Activated T-cell treated with anti-CD3 and anti-CD28 coated beads, Interleukin-2, amount 50 U/mL, for 24 hours (primary cell): Measurements from ENCODE around the gene LEMD1.
"Not testable (repeated sequence)": the region's sequence is repeated elsewhere in the genome, so short reads cannot be mapped to it uniquely, and the experiment has no call there.

ENCODE experiments used
- DNase-seq: peaks from one replicate; pipeline ENCODE4 v3.0.0-alpha.2; 2020
- H3K27ac Mint-ChIP-seq: 2 replicates; pipeline ENCODE4 v1.8.0; 2020; ENCODE audit warnings: mild to moderate bottlenecking, mixed read lengths
- H3K27me3 Mint-ChIP-seq: 2 replicates; pipeline ENCODE4 v1.8.0; 2020; ENCODE audit warnings: mixed read lengths
- H3K36me3 Mint-ChIP-seq: 2 replicates; pipeline ENCODE4 v1.8.0; 2020; ENCODE audit warnings: low read depth, mixed read lengths
- H3K4me1 Mint-ChIP-seq: 2 replicates; pipeline ENCODE4 v1.8.0; 2020; ENCODE audit warnings: low read depth, mixed read lengths
- H3K4me3 Mint-ChIP-seq: 2 replicates; pipeline ENCODE4 v1.8.0; 2020; ENCODE audit warnings: mild to moderate bottlenecking, moderate library complexity, mixed read lengths
- H3K9me3 Mint-ChIP-seq: 2 replicates; pipeline ENCODE4 v1.8.0; 2020; ENCODE audit warnings: mixed read lengths

Gene LEMD1

DNA sequence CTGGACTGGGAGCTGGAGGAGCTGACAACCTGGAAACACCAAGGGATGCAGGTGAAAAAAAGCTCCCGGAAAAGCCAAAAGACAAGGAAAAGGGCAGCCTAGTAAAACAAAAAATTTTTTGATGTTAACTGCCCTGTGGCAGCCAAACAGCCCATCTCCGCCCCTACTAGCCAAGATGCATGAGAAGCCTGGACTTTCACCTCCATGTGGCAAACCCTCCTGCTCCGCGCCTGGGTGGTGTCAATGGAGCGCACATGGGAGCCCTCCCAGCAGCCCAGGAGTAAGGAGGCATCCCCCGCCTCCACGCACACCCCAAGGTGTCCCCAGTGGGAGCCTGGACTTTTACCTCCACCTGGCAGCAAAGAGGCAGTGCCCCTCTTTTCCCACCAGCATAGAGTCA is 30.5 kb downstream of the LEMD1 start:
- no peaks in the 10 kb centered on the region for H3K9me3 Mint-ChIP-seq
- peaks cover 27% of the 10 kb centered on the region for H3K27me3 Mint-ChIP-seq
- no peak for DNase-seq
- H3K36me3 Mint-ChIP-seq: no peaks in the 10 kb centered on the region
- H3K4me1 Mint-ChIP-seq: no peaks in the 10 kb centered on the region
- H3K4me3 Mint-ChIP-seq: no peak overlapping the region
- H3K27ac Mint-ChIP-seq: no peak overlapping the region

DNA sequence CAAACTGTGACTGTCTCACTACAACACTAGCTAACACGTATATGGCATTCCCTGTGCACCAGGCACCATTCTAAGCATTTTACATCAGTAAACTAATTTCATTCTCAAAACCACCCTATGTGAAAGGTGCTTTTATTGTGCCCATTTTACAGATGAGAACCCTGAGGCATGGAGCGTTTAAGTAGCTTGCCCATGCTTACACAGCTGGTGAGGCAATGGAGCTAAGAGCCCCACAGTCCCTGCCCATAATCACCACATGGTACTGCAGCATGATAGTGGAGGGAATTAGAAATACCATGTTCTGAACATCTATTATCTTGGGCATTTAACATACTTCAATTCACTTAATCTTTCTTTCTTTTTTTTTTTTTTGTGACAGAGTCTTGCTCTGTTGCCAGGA is 34.0 kb downstream of the LEMD1 start:
- no peak overlapping the region for H3K4me3 Mint-ChIP-seq
- no peaks in the 10 kb centered on the region for H3K36me3 Mint-ChIP-seq
- no peaks in the 10 kb centered on the region for H3K9me3 Mint-ChIP-seq
- no peak overlapping the region for H3K27ac Mint-ChIP-seq
- no peak for DNase-seq
- no peaks in the 10 kb centered on the region for H3K4me1 Mint-ChIP-seq
- peaks cover 24% of the 10 kb centered on the region for H3K27me3 Mint-ChIP-seq

DNA sequence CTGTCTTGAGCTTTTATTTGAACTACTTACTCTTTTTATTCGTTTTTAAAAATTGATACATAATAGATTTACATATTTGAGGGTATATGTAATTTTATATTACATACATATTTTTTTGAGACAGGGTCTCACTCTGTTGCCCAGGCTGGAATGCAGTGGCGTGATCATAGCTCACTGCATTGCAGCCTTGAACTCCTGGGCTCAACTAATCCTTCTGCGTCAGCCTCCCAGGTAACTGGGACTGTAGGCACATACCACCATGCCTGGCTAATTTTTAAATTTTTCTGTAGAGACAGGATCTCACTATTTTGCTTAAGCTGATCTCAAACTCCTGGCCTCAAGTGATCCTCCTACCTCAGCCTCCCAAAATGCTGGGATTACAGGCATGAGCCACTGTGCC is 38.9 kb downstream of the LEMD1 start:
- H3K27me3 Mint-ChIP-seq, H3K36me3 Mint-ChIP-seq, H3K9me3 Mint-ChIP-seq, H3K4me3 Mint-ChIP-seq, H3K4me1 Mint-ChIP-seq, H3K27ac Mint-ChIP-seq, DNase-seq: not testable (repeated sequence)

DNA sequence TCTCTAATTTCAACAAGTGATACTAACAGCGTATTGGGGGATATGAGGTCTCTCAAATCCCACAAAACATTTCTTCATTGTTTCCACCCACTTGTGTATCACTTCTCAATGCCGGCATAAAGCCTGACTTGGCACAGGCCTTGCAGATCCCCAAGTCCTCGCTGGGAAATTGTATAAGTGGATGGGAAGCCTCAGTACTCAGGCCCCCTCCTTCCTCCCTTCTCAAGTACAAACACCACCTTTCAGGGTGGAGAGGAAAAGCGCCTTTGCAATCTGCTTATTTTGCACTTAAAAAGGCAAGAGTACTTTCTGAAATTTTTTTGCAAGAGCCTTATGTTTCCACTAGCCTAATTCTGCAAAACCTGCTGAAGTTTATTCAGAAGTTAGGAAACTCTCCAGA is 39.3 kb downstream of the LEMD1 start:
- H3K4me3 Mint-ChIP-seq: no peak overlapping the region
- H3K27ac Mint-ChIP-seq: no peak overlapping the region
- peaks cover 8% of the 10 kb centered on the region for H3K27me3 Mint-ChIP-seq
- no peaks in the 10 kb centered on the region for H3K36me3 Mint-ChIP-seq
- H3K9me3 Mint-ChIP-seq: no peaks in the 10 kb centered on the region
- no peaks in the 10 kb centered on the region for H3K4me1 Mint-ChIP-seq
- DNase-seq: no peak

DNA sequence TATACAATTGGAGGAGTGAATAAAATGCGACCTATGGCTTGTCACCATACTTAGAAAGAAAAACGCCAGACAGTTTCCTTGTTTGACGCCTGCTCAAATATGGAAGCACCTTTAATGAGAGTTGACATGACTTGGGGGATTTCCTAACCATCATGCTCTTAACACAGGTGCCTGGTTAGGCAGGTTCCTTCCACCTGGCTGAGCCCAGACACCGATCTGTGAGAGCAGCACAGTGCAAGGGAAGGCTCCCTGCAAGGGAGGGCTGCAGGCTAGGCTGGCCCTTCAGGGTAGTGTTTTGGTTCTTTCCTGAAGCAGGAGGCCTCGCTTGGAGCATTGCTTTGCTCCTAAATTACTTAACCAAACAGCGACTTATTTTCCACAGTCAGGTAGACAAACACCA is 40.6 kb downstream of the LEMD1 start:
- Mint-ChIP-seq H3K27me3 (peaks cover 15% of the 10 kb centered on the region), H3K9me3 (no peaks in the 10 kb centered on the region), H3K36me3 (no peaks in the 10 kb centered on the region)

DNA sequence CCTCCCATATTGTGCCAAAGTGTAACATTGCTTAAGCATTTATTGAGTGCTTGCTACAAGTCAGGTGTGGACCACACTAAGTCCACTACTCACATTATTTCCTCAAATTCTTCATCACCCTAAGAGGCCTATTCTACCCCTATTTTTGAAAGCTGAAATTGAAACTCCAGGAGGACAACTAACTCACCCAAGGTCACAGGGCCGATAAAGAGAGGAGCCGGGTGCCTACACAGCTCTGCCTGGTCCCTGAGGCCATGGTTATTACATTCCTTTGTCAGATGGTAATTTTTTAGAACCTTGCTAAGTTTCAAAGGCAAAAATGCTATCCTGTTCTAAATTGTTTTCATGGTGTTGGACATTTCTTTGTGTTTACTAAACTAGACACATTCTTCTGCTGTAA is 41.0 kb downstream of the LEMD1 start:
- DNase-seq: no peak
- Mint-ChIP-seq H3K27ac (no peak overlapping the region), H3K4me1 (no peaks in the 10 kb centered on the region), H3K36me3 (no peaks in the 10 kb centered on the region), H3K9me3 (no peaks in the 10 kb centered on the region), H3K4me3 (no peak overlapping the region), H3K27me3 (peaks cover 19% of the 10 kb centered on the region)

More for the DNA sequence above, 40.6 kb downstream of the LEMD1 start:
- Mint-ChIP-seq H3K27ac (no peak overlapping the region), H3K4me3 (no peak overlapping the region), H3K4me1 (no peaks in the 10 kb centered on the region)
- DNase-seq: no peak

DNA sequence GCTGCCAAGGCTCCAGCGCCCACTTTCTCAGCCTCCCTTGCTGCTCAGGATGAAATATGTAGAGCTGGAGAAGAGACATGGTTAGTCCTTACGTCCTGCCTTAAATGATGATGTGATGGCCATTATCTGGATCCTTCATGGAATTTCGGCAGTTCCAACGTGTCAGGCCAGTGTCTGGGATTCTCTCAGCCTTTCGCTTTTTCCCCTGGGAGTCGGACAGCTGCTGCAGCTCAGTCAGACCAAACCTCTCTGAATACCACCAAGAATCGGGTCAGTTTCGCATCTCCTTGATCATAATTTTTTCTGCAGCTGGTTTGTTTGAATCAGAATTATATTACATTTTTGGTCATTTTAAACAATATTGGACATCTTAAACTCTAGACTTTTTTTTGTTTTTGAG is 42.8 kb downstream of the LEMD1 start:
- Mint-ChIP-seq H3K36me3 (no peaks in the 10 kb centered on the region), H3K4me1 (peaks cover 8% of the 10 kb centered on the region), H3K4me3 (no peak overlapping the region), H3K9me3 (no peaks in the 10 kb centered on the region), H3K27ac (no peak overlapping the region), H3K27me3 (peaks cover 19% of the 10 kb centered on the region)
- no peak for DNase-seq

DNA sequence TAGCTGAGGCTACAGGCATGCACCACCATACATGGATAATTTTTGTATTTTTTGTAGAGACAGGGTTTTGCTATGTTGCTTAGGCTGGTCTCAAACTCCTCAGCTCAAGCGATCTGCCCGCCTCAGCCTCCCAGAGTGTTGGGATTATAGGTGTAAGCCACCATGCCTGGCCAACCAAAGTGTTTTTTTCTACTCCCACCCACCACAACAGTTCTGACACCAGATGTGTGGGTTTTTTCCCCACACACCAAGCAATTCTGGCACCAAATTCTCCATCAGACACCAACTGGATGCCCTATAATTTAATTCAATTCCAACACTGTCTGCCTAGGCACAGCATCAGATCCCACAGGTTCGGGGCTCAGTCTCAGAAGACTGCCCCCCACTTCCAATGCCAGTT is 44.5 kb downstream of the LEMD1 start:
- peaks cover 15% of the 10 kb centered on the region for H3K4me1 Mint-ChIP-seq
- H3K36me3 Mint-ChIP-seq: no peaks in the 10 kb centered on the region
- no peaks in the 10 kb centered on the region for H3K9me3 Mint-ChIP-seq
- no peak overlapping the region for H3K27ac Mint-ChIP-seq
- no peak overlapping the region for H3K4me3 Mint-ChIP-seq
- DNase-seq: no peak
- H3K27me3 Mint-ChIP-seq: peaks cover 19% of the 10 kb centered on the region

DNA sequence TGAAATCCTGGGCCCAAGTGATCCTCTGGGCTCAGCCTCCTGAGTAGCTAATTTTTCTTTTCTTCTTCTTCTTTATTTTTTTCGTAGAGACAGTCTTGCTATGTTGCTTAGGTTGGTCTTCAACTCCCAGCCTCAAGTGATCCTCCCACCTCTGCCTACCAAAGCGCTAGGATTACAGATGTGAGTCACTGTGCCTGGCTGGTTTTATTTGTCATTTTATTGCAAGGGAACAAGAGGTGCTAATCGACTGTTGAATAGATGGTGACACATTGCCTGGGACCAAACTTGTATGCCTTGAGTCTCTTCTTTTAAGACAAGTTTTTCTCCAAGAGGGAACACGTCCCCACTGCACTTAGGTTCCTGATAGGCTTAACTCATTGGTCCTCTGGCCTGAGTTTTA is 45.1 kb downstream of the LEMD1 start:
- Mint-ChIP-seq H3K4me1 (peaks cover 15% of the 10 kb centered on the region), H3K4me3 (no peak overlapping the region), H3K27ac (no peak overlapping the region), H3K36me3 (no peaks in the 10 kb centered on the region), H3K9me3 (no peaks in the 10 kb centered on the region), H3K27me3 (peaks cover 19% of the 10 kb centered on the region)
- no peak for DNase-seq

DNA sequence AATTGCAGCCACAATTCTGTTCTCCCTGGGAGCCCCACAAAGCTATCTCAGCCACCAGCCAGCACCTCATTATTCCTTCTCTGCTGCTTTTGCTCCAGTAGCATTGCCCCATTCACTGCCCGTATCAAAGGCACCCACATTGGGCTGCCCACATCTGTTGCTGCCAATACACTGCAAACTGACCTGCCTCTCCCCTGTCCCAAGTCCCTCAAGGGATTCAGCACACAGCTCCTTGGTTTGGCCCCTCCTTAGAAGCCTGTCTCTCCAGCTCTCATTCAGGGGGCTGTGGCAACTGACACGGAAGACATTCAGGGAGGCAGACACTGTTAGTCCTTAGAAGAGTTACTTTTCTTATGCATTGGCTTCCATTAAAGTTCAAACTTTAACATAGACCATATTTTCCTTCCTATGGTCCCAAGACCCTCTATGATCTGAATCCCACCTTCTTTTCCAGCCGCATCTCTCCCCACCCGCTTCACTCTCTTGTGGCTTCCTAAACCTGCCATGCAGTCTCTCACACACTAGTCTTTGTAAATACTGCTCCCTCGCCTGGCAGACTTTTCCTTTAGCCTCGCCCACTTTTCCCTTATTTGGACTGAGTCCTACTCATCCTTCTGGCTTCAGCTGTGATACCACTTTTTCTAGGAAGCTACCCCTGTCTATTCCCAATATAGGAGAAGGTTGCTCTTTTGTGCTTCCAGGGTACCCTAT is 45.9 kb downstream of the LEMD1 start:
- no peak overlapping the region for H3K27ac Mint-ChIP-seq
- H3K4me3 Mint-ChIP-seq: no peak overlapping the region
- peaks cover 19% of the 10 kb centered on the region for H3K27me3 Mint-ChIP-seq
- H3K36me3 Mint-ChIP-seq: no peaks in the 10 kb centered on the region
- H3K9me3 Mint-ChIP-seq: no peaks in the 10 kb centered on the region
- H3K4me1 Mint-ChIP-seq: peaks cover 15% of the 10 kb centered on the region
- no peak for DNase-seq

DNA sequence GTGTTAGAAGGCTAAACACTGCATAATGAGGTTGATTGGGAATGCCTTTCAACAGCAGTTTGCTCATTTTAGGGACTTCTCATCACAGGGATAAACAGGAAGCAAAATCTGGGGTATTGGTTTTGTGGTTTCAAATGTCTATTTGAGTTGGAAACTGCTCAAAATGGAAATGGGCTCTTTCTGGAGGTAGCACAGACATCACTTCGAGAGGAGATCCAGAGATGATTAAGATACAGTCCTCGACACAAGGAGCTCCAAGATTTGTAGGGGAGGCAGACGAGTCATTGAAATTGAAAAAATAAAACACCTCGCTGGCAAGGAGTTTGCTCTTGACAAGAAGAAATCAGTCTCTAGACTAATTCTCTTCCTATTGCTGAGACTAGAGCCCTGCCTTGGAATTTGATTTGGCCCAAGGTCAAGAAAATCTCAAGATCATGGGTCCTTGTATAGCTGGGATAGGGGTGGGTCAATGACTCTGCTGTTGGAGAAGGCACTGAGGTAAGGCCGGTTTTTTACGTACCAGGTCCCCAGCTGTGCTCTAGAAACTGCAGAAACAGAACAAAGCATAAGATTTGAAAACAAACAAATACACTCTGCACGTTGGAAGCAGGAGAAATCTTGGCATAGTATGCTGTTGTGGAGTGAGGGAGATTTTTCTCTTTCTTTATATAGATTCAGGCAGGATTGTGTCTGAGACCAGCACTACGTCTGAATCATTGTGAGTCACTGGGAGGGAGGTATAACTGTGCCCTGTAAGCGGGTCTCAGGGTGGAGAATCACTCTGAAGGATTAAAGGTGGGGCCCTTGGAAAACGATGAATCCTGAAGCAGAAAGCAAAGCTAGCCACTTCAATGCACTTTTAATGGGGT is 47.4 kb downstream of the LEMD1 start:
- Mint-ChIP-seq H3K27me3 (peaks cover 19% of the 10 kb centered on the region), H3K4me1 (peaks cover 15% of the 10 kb centered on the region), H3K4me3 (no peak overlapping the region), H3K9me3 (no peaks in the 10 kb centered on the region), H3K36me3 (no peaks in the 10 kb centered on the region), H3K27ac (no peak overlapping the region)
- no peak for DNase-seq

DNA sequence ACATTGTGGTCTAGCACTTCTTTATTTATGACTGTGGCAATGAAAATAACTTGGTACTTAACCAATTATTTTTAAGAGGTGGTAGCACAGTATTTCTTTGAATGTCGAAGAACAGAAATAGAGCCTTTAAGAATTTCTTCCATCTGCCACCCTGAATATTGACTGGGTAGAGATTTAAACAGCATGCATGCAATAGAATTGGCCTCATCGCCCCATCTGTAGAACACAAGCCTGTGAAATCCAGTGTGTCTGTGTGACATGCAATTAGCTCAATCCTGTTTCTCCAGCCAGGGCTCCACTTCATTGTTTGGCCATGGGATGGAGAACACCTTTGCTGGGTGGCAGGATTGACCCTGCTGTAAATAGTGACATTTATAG is 48.1 kb downstream of the LEMD1 start:
- DNase-seq: no peak
- H3K4me3 Mint-ChIP-seq: no peak overlapping the region
- peaks cover 15% of the 10 kb centered on the region for H3K4me1 Mint-ChIP-seq
- no peaks in the 10 kb centered on the region for H3K9me3 Mint-ChIP-seq
- peaks cover 19% of the 10 kb centered on the region for H3K27me3 Mint-ChIP-seq
- no peak overlapping the region for H3K27ac Mint-ChIP-seq
- no peaks in the 10 kb centered on the region for H3K36me3 Mint-ChIP-seq

DNA sequence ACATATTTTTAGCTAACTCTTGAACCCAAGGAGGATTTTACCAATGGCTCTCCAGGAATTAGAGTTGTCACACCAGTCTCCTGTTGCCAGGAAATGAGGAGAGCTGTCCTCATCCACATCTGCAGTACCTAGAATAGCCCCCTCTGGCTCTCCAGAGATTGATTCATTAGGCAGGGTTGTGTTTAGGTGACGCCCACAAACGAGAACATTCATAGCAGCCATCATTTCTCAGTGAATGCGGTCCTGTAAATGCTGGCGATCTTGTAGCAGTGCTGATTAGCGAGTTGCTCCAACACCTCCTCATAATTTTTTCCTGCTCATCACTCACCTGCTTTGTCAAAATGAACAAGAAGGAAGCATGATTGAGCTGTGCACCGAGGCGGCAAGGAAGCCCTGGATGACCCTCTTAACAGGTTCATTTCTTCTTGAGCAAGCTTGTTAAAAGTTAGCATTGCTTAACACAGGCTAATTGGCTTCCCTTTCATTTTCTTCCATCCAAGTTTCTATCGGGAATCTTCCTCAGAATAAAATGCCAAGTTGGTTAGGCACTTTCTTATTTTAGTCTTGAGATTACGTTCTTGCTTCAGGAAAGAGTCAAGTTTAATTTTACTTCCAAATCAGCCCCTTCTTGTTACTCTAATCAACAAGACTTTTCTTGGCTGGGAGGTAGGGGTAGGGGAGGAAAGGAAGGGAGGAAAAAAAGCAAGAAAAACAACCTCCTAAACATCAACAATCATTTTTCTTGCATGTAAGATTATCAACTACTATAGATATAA is 48.6 kb downstream of the LEMD1 start:
- DNase-seq: no peak
- Mint-ChIP-seq H3K4me3 (no peak overlapping the region), H3K9me3 (no peaks in the 10 kb centered on the region), H3K36me3 (no peaks in the 10 kb centered on the region), H3K27me3 (peaks cover 18% of the 10 kb centered on the region), H3K27ac (no peak overlapping the region), H3K4me1 (peaks cover 15% of the 10 kb centered on the region)

DNA sequence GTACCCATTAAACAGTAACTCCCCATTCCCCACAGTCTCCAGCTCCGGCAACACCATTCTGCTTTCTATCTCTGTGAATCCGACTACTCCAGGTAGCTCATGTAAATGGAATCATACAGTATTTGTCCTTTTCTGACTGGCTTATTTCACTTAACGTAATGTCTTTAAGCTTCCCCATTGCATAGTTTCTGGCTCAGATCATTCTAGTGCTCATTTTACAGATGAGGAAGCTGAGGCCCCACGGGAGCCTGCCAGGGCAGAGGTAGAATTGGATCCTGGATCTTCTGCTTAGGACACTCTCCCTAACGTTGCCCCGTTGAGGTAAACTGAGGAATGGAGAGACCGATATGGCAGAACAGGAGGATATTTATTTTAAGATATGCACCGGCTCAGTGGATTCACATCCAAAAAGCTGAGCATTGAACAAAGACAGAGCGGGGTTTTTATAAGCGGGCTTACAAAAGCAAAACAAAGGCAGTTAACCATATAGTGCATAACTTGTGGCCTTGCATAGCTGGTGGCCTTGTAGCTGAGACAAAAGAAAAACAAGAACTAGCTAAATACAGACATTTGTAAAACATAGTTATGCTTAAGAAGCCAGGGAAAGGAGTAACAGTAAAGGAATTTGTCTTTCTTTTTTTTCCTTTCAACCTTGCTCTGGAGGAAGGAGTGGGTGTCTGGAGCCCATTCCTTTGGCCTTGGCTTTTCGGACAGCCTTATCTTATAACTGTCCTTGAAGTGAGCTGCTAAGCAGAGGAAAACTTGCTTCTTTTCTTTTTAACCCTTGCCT is 49.8 kb downstream of the LEMD1 start:
- H3K9me3 Mint-ChIP-seq: no peaks in the 10 kb centered on the region
- H3K27ac Mint-ChIP-seq: no peak overlapping the region
- DNase-seq: no peak
- H3K27me3 Mint-ChIP-seq: peaks cover 14% of the 10 kb centered on the region
- H3K36me3 Mint-ChIP-seq: no peaks in the 10 kb centered on the region
- H3K4me1 Mint-ChIP-seq: peaks cover 15% of the 10 kb centered on the region
- H3K4me3 Mint-ChIP-seq: no peak overlapping the region
